Activated CD8-positive, alpha-beta memory T cell treated with anti-CD3 and anti-CD28 coated beads for 24 hours (primary cell): ENCODE measurements around the gene INTS7.
A peak's percentile ranks its signal among the peaks of the same experiment; 100 is the strongest.
"Not testable (repeated sequence)": the region's sequence is repeated elsewhere in the genome, so short reads cannot be mapped to it uniquely, and the experiment has no call there.

Experiments
- DNase-seq: peaks from one replicate; pipeline ENCODE4 v3.0.0-alpha.2; 2020

Gene INTS7

DNA sequence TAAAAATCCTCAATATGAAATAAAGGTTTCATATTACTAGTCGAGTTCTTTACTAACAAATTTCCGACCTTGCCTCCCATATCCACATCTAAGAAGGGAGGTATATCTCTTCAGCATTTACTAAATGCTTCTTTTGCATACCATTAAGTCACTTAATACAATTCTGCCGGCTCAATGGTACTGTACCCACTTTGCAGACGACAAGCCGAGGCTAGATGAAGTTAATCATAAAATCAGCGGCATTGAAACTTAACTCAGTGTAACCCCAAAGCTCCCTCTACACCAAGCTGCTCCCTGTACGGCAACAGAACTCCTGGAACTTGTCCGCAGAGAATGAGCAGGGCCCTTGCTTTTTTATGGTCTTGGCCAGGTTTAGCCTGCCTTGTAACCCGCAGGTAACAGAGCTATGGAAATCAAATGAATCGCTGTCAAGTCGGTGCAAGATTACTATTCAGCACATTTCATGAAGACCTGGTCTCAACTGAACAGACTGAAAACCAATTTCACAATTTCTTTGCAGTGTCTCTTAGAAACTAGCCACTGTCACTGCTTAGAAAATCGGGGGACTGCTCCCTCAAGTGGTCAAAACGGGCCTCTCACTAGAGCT, 738 bp downstream of the INTS7 start:
- no peak for DNase-seq

DNA sequence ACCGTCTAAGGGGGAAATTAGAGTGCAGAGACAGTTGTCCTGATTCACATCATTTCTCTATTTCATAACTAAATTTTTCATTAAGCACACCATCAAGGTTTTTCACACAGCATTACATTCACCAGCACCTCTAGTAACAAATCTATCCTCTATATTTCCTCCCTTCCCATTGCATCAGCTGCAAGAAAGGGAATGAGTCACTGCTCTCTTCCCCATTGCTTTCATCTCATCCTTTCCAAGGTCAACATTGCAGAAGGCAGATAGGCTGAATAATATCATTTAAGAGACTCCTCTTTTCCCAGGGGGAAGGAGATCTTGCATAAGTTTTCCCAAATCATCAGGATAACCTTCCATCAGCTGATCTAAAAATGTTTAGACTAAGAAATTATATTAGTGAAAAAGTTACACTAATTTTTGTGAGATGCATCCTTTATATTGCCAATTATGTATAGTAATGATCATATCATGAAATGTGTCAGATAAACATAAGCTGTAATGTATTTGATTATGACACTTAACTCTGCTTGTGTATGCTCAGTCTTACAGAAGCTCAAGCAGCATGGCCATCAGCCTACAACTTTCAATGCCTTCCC, 4.3 kb downstream of the INTS7 start:
- no peak for DNase-seq

DNA sequence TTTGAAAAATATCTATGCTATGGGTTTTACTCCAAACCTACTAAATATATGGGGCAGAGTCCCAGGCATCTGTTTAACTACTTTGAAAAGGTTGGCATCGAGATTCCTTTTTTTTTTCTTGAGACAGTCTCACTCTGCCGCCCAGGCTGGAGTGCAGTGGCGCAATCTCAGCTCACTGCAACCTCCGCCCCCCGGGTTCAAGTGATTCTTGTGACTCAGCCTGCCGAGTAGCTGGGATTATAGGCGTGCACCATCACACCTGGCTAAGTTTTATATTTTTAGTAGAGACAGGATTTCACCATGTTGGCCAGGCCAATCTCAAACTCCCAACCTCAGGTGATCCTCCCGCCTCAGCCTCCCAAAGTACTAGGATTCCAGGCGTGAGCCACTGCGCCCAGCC, 7.6 kb downstream of the INTS7 start:
- DNase-seq: not testable (repeated sequence)

DNA sequence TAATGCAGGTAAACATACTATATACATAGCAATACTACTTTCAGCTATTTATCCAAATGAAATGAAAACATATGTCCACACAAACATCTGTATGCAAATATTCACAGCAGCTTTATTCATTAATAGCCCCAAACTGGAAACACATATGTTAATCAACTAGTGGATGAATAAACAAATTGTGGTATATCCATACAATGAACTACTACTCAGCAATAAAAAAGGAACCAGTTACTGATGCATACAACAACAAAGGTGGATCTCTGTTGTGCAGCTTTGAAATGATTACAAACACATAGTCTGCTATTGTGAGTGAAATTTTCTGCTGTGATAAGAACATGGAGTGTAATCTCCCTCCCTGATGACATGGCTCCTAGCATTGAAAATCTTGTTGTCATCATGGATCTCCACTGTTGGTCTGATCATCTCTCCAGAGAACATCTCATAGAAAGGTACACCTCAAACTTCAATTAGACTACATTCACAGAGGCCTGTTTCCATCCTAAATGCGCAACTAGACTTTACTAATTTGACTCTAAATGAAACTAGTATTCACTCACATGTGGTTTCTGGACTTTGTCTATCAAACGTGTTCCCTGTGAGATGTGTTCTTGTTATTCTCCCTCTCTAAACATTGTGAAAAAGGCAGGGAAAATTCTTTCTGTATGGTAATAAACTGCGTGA, 10.7 kb downstream of the INTS7 start:
- no peak for DNase-seq

DNA sequence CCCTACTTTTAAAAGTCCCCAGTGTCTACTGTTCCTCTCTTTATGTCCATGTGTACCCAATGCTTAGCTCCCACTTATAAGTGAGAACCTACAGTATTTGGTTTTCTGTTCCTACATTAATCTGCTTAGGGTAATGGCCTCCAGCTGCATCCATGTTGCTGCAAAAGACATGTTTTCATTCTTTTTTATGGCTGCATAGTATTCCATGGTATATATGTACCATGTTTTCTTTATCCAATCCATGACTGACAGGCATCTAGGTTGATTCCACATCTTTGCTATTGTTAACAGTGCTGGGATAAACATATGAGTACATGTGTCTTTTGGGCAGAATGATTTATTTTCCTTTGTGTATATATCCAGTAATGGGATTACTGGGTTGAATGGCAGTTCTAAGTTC, 12.4 kb downstream of the INTS7 start:
- not testable (repeated sequence) for DNase-seq

DNA sequence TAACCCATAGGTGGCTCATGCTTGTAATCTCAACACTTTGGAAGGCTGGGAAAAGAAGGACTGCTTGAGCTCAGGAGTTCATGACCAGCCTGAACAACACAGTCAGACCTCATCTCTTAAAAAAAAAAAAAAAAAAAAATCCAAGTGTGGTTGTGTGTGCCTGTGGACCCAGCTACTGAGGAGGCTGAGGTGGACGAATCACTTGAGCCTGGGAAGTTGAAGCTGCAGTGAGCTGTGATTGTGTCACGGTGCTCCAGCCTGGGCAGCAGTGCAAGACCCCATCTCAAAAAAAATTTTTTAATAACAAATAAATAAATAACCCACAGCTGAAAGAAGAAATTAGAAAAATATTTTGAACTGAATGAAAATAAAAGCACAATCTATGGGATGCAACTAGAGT, 13.8 kb downstream of the INTS7 start:
- no peak for DNase-seq

DNA sequence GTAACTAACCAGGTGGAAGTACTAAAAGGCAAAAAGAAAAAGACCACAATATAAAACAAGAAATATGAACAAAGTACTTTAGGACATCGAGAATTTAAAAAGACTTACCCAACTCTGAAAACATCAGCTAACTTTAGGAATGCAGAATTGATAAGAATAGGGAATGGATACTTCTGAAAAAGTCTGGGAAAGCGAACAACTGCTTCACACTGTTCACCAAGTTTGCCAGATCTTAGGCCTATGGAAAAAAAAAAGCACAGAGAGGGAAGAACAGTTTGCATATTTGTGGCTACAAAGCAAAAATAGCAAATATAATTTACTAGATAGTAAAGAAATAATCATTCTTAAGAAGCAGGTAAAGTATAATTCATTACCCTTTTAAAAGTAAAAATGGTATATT, 14.4 kb downstream of the INTS7 start:
- no peak for DNase-seq

DNA sequence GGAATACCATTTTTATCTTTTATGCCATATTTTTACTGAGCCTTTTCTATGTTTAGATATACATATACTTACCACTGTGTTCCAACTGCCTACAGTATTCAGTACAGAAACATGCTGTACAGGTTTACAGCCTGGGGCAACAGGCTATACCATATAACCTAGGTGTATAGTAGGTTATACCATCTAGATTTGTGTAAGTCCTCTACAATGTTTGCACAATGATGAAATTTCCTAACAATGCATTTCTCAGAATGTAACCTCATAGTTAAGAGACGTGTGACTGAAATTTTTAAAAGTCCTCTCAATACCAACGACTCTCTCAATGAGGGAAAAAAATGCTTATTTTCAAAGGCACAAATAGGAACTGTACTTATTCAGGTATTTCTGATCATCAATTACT, 21.7 kb downstream of the INTS7 start:
- no peak for DNase-seq

DNA sequence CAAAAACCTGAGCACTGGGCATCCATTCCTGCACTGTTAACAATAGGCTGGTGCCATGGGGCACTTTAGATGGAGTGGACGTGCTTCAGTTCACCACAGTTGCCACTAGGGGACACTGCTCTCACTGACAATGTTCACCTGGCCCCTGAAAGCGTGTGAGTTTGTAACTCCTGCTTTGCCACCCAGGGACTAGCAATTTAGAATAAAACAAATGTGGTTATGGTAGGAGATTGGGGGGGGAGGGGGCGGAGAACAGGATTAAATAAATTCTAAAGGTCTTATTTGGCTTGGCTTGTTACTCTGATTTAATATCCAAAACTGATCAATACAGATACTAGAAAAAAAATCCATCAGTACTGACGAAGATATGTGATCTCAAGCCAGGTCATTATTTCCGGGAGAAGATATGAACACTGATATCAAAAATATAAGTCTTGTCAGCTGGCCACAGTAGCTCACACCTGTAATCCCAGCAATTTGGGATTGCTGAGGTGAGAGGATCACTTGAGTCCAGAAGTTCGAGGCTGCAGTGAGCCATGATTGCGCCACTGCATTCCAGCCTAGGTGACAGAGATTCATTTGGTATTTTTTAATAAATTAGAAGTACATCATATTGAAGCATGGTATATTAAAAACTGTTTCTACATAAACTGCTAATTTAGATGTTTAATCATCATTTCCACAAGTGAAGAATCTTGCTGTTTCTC, 23.2 kb downstream of the INTS7 start:
- peak; percentile 79 for DNase-seq

DNA sequence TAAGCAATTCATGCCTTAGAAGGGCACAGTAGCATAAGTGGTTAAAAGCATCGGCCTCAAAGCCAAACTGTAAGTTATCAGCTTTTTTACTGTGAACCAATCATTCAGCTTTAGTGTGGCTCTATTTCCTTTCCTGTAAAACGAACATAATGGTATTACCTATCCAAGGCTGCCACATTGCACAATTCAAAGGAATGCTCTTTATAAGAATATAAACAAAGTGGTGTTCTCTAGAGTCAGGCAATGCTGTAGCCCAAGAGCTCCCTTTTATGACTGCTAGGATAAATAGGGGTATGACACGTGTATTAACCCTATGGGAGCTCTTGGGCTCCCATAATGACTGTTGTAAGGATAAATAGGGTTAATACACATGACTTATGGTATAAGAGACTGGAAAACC, 25.4 kb downstream of the INTS7 start:
- DNase-seq: no peak

DNA sequence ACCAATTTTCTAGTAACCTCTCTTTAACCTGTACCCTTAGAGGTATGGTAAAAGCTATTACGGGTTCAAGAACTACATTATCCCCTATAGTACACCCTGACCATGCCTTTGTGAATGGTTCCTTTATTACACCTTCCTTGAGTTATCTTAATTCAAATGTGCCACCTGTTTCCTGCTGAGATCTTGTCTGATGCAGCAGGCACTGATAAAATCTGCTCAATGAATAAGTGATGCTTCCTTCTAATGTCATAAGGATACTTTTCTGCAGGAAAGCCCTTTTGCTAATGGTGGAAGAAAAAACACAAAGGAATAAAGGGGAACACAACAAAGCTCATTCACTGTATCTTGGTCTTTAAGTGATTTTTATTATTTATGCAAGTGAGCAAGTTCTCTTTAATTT, 25.8 kb downstream of the INTS7 start:
- DNase-seq: no peak

DNA sequence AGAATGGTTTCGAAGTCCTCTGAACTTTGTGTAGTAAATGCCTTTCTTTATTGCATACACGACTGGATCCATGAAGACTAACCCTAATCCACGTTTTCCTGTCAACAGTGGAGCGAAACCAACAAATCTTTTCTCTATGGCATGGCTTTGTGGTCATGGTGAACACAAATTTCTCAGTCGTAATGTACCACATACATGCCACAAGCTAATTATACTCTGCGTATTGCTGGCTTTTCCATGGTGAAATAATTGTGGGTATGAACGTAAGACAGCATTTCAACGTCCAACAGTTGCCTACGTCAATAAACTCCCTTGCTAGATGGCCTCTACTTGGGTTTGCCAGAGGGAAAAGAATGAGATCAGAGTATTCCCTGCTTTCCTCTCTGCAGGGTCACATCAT, 27.5 kb downstream of the INTS7 start:
- DNase-seq: no peak

DNA sequence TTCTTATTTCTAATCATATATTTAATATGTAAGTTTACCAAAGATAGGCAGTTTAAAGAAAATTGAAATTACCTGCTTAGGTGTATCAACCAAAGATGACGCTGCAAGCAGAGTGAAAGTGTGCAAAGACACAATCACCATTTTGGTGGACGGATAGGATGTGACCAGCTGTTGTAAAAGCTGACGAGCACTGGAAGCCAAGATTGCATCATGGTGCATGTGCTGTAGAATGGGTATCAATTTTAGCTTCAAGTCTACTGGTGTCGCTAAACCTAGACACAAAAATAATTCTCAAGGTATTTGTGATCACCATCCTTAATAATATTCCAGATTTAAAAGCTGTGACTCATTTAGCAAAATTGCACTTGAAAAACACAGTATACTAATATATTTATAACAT, 28.2 kb downstream of the INTS7 start:
- no peak for DNase-seq

DNA sequence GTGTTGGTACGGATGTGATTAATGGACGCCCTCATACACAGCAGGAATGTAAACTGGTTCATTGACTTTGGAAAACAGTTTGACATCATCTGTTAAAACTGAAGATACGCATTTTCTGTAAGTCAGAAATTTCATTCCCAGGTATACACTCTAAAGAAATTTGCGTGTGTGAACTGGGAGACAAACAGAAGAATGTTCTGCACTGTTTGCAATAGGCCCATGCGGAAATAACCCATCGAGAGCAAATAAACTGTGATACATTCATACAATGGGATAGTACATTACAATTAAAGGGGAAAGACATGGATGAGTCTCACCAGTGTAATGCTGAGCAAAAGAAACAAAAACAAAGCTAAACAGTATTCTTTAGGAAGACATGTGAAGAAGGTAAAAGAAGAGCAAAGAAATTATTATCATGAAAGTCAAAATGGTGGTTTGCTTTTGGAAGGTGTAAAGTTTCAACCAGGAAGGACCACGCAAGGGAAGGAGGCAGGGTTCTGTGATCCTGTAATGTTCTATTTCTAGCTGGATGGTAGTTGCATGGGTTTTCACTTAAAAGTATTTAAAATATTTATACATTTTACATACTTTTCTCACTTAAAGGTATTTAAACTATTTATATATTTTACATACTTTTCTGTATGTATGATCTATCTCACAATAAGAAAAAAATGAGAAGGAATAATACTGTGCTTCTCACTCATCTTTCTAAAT, 30.3 kb downstream of the INTS7 start:
- no peak for DNase-seq

DNA sequence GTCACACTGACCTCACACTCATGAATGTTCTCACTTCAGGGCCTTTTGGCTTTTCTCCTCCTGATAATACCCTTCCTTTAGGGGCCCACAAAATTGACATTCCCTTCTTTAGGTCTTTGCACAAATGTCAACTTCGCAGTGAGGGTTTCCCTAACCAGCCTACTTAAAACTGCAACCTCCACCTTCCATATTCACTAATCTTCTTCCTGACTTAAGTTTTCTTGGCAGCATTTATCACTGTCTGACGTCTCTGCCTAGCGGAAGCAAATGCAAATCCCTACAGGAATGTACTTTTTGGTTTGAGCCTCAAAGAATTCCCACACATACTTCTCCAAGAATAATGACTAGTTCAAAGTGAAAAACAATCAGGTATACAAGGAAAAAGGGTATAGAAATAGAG, 32.8 kb downstream of the INTS7 start:
- DNase-seq: no peak

DNA sequence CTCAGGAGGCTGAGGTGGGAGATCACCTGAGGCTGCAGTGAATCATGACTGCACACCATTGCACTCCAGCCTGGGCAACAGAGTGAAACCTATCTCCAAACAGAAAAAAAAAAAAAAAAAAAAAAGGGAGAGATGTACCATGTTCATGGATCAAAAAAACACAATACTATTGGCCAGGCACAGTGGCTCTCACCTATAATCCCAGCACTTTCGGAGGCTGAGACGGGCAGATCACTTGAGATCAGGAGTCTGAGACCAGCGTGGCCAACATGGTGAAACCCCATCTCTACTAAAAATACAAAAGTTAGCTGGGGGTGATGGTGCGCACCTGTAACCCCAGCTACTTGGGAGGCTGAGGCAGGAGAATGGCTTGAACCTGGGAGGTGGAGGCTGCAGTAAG, 37.9 kb downstream of the INTS7 start:
- DNase-seq: not testable (repeated sequence)

DNA sequence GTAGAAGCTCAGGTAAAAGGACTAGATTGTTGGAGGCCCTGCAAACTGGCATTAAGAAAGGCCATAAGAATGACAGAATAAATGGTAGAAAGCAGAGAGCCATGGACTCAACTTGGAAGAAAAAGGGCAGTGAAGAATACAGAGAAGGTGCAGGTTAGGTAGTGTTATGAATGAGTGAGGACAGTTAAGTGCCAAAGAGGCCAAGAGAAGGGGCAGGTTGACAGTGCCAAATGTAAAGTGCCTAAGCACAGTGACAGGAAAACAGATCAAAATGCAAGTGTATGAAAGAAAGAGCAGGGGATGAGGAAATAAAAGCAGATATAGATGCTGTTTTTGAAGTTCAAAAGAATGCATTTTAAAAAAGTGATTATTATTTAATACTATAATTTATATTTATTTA, 43.7 kb downstream of the INTS7 start:
- DNase-seq: no peak

DNA sequence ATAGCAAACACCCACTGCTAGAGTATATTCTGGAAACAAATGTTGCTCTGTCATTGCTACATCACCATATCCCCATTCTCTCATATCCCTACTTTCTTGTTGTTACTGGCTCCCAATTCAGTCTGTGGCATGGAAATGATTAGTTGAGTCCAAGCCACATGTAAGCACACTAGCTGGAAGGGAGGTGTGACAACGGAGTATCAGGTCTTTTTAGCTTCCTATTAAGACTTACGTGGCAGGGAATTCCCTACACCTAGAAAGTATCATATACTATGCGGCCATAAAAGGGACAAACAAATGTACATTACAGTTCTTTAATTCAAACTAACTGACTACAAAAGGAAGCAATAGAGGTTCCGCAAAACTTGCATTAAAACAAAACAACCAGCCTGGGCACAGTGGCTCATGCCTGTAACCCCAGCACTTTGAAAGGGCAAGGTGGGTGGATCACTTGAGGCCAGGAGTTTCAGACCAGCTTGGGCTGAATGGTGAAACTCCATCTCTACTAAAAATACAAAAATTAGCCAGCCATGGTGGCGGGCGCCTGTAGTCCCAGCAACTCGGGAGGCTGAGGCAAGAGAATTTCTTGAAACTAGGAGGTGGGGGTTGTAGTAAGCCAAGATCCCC, 48.6 kb downstream of the INTS7 start:
- no peak for DNase-seq

DNA sequence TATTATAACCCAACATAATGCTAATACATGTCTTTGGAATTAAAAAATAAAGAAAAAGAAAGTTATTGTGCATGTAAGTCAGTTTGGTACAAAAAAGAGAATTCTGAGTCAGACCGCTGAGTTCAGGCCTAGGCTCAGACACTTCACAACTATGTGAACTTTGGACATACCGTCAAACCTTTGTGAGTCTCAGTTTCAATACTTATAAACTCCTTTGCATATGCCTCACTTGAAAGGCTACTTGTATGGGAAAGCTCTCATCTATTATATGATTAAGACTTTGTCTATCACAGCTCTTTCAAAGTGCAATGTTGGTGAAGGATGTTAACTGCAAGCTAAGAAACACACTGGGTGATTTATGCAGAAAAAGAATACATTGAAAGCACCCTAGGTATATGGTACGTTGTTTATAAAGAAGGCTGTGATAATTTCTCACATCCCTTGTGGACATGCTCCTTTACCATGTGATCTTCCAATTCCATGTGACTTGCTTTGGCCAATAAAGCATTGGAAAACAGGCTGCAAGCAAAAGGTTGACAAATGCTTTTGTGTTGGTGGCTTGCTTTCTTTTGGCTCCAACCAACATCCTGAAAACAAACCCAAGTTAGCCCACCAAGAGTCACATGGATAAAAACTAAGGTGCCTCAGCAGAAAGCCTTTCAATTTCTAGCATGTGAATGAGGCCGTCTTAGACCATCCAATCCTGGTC, 49.6 kb downstream of the INTS7 start:
- DNase-seq: no peak

DNA sequence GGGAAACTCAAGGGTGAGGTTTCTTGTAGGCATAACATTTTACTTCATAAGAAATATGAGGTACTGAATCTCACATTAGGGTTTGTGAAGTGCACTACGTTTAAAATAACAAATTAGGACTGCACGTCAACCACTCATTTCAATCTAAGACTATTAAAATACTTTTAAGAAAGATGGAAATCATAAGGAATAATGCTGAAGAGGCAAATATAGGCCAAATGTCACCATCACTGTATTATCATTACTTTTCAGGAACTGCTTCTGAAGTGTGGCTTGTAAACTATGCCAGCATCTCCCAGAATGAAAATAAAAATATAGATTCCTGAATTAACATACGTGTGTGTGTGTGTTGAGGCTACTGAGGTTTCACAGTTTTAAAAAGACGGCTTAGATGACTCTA, 56.8 kb downstream of the INTS7 start:
- no peak for DNase-seq

DNA sequence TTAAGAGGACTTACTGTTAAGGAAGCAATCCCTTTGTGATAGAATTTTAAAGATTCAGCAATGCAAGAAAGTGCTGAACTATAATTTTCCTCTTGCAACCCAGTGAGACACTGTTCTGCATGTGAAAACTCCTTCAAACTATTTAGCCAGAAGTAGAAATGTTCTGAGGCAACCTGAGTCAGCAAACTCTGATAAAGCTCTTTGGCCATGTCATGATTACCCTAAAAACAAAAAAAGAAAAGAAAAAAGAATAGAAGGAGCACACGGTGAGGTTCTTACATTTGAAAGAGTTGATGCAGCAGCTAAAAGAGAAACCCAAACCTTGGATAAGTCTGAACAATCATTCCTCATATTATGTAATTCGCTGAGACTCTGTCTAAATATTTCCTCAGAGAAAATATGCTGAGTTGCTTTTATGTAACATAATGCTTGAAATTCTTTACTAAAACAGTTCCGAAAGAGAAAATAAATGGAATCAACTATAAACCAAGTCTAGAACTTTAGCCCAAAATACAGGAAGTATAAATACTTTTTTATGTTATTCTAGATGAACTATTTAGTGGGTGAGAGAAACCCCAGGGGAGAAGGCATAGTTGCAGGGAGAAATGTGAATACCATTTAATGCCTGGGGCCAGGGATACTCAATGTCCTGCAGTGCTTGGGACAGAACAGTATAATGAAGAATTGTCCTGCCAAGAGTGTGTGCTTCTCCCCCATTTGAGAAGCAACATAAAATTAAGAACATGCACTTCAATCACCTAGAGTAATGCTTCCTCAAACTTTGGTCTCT, 60.0 kb downstream of the INTS7 start:
- DNase-seq: no peak
